Stimulated activated CD8-positive, alpha-beta memory T cell treated with anti-CD3 and anti-CD28 coated beads, Interleukin-4, amount 100 ng/mL, for 24 hours (primary cell): ENCODE measurements around the gene KCTD6.

Source experiments
- DNase-seq: peaks from one replicate; pipeline ENCODE4 v3.0.0-alpha.2; 2020; ENCODE audit warnings: low read depth

Gene KCTD6

GRCh38 chr3:58491506-58492402 is at the start of gene KCTD6:
Gene KCTD6, plus strand, starts transcription at chr3:58492096. Its CDS starts 6,660 bp downstream, at chr3:58498756.
- DNase-seq: peak; percentile 84

- DNase-seq: no peak
Observed at GRCh38 chr3:58452176-58452575, 39.7 kb upstream of the KCTD6 start.

DNA sequence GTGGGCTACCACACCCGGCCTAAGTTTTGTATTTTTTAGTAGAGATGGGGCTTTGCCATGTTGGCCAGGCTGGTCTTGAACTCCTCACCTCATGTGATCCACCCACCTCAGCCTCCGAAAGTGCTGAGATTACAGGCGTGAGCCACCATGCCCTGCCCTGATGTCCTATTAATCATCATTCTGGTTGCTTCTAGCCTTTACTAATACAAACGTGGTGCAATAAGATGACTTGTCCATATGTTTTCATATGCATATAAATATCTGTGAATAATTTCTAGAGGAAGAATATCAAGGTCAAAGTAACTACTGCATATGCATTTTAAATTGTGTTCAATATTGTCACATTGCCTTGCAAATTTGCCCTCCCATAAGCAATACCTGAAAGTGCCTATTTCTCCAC is 32.7 kb upstream of the KCTD6 start:
- DNase-seq: no peak

GRCh38 chr3:58462829-58463180 is 29.1 kb upstream of the KCTD6 start:
- DNase-seq: no peak

GRCh38 chr3:58463181-58463941 is 28.5 kb upstream of the KCTD6 start:
- DNase-seq: peak; percentile 68

DNA sequence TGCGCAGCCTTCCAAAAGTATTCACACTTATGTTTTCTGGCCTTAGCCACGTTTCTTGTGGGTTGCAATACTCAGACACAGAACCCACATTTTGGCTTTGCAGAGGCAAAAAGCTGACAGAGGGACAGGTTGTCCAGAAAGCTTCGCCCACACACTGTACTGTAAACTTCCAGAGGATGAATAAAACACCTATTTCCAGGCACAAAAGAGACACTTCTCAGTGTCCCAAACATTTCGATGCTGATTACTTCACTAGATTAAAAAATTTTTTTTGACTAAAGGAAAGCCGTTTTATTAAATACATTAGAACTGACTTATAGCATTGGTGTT is 28.0 kb upstream of the KCTD6 start:
- no peak for DNase-seq

- no peak for DNase-seq
Observed at GRCh38 chr3:58464866-58465265, 27.0 kb upstream of the KCTD6 start.

GRCh38 chr3:58466899-58467563 is 24.9 kb upstream of the KCTD6 start:
- no peak for DNase-seq

DNA sequence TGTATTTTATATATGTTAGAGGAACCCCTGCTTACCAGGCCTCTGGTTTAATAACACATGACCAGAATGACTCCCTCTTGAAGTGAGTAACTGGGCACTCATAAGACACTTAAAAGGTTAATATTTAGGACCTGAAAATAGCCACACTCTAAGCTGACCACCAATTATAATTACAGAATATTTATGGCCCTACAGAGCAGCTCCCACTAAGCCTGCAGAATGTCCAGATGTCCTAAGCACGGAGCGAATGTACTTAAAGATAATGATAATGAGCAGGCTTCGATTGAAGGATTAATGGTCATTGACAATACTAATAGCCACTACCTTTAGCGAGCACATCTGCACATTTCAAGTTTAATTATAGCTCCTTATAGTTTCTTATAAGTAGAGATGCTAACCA is 22.8 kb upstream of the KCTD6 start:
- DNase-seq: no peak

- DNase-seq: no peak
Observed at GRCh38 chr3:58470363-58471024, 21.4 kb upstream of the KCTD6 start.

- peak; percentile 30 for DNase-seq
Observed at GRCh38 chr3:58471025-58471887, 20.6 kb upstream of the KCTD6 start.

GRCh38 chr3:58473275-58473674 is 18.6 kb upstream of the KCTD6 start:
- no peak for DNase-seq

- DNase-seq: no peak
Observed at GRCh38 chr3:58474348-58474911, 17.5 kb upstream of the KCTD6 start.

GRCh38 chr3:58474967-58475578 is 16.8 kb upstream of the KCTD6 start:
- no peak for DNase-seq

- no peak for DNase-seq
Observed at GRCh38 chr3:58478781-58479180, 13.1 kb upstream of the KCTD6 start.

GRCh38 chr3:58480309-58480708 is 11.6 kb upstream of the KCTD6 start:
- no peak for DNase-seq

- no peak for DNase-seq
Observed at GRCh38 chr3:58482917-58483636, 8.8 kb upstream of the KCTD6 start.

DNA sequence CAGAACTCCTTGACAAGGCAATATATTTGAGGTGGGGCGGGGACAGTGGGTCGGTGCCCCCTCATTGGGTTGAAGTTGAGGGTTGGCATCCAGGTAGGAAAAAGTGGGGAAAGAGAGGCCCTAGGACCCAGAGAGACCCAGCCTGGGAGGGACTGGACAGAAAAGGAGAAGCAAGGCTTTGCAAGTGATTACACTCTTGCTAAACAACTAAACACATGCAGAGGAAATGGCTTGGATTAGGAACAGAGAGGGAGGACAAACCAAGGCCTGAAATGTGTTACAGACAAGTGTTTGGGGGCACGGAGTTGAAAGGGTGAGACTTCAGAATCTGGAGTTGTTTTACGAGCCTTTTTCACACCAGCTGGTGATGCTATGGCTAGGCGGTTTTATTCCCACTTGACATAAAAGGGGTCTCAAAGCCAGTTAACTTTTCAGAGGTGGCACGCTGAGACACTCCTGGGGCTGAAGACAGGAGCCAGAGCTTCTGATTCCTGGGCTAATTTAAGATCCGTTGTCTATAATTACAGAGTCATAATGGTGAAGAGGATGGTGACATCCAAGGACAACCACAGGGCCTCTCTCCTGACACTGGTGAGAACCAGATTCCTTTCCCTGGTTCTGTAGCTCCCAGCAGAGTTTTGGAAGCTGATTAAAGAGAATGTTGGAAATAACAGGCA is 7.7 kb upstream of the KCTD6 start:
- no peak for DNase-seq

- no peak for DNase-seq
Observed at GRCh38 chr3:58484722-58485069, 7.2 kb upstream of the KCTD6 start.
